ENCODE measurements around the gene RNF175. TPM values are rescaled to one million over a fixed set of nuclear protein-coding genes. Genes with fewer than 3 reads are reported as not detected.

RNF175 gene
- total RNA-seq, 2 donors from 2014 or later: not detected

DNA sequence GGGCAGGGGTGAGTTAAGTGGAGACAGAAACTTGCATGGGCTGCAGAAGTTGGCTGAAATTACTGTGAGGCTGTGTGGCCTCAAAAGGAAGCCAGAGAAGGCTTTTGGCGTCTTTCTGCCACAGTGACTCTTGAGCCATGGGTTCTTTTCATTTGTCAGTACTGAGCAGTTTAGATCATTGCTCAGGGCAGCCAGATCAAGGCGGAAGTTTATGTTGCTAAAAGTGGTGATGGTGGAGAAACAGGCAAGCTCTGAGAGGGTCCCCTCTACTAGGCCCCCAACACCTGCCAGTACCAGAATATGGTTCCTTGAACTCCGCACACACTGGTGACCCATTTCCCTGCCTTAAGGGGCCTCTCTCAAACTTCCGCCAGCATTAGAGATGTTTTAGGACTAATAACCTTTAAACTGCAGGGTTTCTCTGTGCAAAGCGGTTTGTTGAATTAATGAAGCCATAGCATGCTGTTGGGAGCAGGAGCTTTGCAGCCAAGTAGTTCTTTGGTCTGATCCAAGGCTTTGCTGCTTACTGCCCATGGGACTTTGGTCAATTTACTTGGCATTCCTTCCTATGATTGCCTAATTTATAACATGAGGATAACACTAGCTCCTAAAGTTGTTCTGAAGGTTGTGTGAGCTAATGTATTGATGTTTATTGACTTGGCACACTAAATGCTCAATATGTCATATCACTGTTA, 34.5 kb downstream of the RNF175 start:
- no peaks in the 10 kb centered on the region for H3K9me3 ChIP-seq
- no peak for ATAC-seq
- no peaks in the 10 kb centered on the region for H3K4me1 ChIP-seq
- no peaks in the 10 kb centered on the region for H3K36me3 ChIP-seq (replicated peaks in 1 of 2; ENCODE audit: insufficient read depth in 1 of 2, low read depth in 2 of 2)
- no peak overlapping the region for H3K4me3 ChIP-seq
- H3K27me3 ChIP-seq: no peaks in the 10 kb centered on the region
- no peak for TF ChIP-seq POLR2A (IDR thresholded peaks at IDR 0.05)
- TF ChIP-seq, protein P1, sequence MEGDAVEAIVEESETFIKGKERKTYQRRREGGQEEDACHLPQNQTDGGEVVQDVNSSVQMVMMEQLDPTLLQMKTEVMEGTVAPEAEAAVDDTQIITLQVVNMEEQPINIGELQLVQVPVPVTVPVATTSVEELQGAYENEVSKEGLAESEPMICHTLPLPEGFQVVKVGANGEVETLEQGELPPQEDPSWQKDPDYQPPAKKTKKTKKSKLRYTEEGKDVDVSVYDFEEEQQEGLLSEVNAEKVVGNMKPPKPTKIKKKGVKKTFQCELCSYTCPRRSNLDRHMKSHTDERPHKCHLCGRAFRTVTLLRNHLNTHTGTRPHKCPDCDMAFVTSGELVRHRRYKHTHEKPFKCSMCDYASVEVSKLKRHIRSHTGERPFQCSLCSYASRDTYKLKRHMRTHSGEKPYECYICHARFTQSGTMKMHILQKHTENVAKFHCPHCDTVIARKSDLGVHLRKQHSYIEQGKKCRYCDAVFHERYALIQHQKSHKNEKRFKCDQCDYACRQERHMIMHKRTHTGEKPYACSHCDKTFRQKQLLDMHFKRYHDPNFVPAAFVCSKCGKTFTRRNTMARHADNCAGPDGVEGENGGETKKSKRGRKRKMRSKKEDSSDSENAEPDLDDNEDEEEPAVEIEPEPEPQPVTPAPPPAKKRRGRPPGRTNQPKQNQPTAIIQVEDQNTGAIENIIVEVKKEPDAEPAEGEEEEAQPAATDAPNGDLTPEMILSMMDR (IDR thresholded peaks at IDR 0.05): no peak
- WGBS, 2 donors: 90 to 93% methylated on average over 5 of the region's 5 CpGs
- no peak for DNase-seq
- intact Hi-C loops (cut with DNase I): no loop called here
- H3K27ac ChIP-seq: no peak overlapping the region

DNA sequence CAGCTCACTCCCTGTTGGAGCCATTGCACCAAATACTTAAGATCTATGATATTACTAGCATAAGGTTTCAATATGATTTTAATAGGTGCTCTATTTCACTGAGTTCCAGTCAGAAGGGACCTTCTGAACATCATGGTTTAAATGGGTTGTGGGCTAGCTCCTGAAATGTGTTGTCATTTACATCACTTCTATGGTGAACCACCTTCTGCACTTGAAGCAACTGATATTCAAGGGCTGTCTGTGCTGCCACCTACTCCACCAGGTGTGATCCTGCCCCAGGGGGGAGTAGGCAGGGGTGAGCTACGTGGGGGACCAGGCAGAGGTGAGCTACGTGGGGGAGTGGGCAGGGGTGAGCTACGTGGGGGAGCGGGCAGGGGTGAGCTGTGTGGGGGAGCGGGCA, 35.2 kb downstream of the RNF175 start:
- Histone ChIP-seq H3K9me3 (no peaks in the 10 kb centered on the region), H3K27me3 (no peaks in the 10 kb centered on the region), H3K4me3 (no peak overlapping the region), H3K27ac (no peak overlapping the region), H3K36me3 (replicated peaks in 1 of 2; ENCODE audit: insufficient read depth in 1 of 2, low read depth in 2 of 2) (no peaks in the 10 kb centered on the region), H3K4me1 (no peaks in the 10 kb centered on the region)
- DNase-seq (no peak), ATAC-seq (no peak)
- intact Hi-C loops (cut with DNase I): no loop called here
- WGBS, 2 donors: 75 to 78% methylated on average over 5 of the region's 5 CpGs
- TF ChIP-seq, protein P1 (IDR thresholded peaks at IDR 0.05): no peak
- TF ChIP-seq POLR2A (IDR thresholded peaks at IDR 0.05): no peak

DNA sequence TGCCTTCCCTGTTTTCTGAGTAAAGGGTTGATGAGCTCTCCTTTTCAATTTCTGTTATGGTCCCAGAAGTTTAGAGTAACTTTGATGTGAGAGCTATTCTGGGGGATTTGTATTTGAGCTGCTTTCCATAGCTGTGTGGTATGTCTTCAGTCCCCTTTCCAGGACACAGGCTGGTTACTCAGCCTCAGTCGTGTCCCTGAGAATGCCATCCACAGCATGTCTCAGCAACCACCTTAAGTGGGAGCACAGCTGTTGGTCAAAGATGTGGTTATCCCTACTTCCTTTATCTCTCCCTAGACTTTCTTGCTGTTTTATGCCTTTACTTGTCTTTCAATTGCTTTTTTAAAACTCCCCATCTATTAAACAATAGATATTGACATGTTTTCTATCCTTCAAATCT, 37.8 kb downstream of the RNF175 start:
- Histone ChIP-seq H3K36me3 (replicated peaks in 1 of 2; ENCODE audit: insufficient read depth in 1 of 2, low read depth in 2 of 2) (no peaks in the 10 kb centered on the region), H3K27me3 (no peaks in the 10 kb centered on the region), H3K4me1 (no peaks in the 10 kb centered on the region), H3K4me3 (no peak overlapping the region), H3K27ac (no peak overlapping the region), H3K9me3 (no peaks in the 10 kb centered on the region)
- 52 to 68% methylated on average over 1 of the region's 1 CpG for WGBS, 2 donors
- ATAC-seq: no peak
- TF ChIP-seq, protein P1 (IDR thresholded peaks at IDR 0.05): no peak
- no peak for TF ChIP-seq POLR2A (IDR thresholded peaks at IDR 0.05)
- intact Hi-C loops (cut with DNase I): no loop called here
- no peak for DNase-seq

DNA sequence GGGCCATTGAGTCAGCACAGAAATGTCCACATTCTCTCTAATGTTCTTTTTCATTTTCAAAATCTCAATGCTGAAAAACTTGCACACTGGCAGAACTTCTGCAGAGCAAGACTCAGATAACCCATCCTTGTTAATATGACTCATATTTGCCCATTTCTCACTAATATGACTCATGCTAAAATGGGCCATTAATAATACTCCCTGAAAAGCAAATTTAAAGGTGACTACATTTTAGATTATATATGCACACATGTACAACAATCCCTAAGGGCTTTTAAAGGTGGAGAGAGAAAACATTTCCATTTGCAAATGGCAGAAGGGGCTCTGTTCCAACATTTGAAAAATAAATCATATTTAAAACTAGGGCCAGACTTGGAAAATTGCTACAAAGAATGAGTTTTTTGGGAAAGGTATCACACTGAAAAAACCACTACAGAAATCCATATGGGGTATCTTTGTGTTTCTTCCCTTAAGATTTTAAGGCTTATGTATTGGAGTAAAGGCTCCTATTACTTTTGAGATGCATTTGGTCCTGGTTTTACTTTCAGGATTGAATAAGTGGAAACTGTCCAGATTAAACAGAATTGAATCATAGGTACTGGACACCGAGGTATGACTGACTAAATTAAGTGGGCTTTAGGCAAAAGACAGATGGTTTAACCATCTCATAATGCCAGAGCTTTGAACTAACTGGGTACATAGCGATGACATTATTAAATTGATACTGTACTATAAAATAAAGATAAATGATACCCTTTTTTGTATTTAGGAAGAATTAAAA, 45.8 kb downstream of the RNF175 start:
- no peak for TF ChIP-seq POLR2A (IDR thresholded peaks at IDR 0.05)
- TF ChIP-seq, protein P1 (IDR thresholded peaks at IDR 0.05): no peak
- Histone ChIP-seq H3K27me3 (no peaks in the 10 kb centered on the region), H3K27ac (no peak overlapping the region), H3K4me1 (no peaks in the 10 kb centered on the region), H3K4me3 (no peak overlapping the region), H3K36me3 (replicated peaks in 1 of 2; ENCODE audit: insufficient read depth in 1 of 2, low read depth in 2 of 2) (no peaks in the 10 kb centered on the region), H3K9me3 (no peaks in the 10 kb centered on the region)
- ATAC-seq (no peak), DNase-seq (no peak)
- intact Hi-C loops (cut with DNase I): no loop called here
- 65 to 73% methylated on average over 2 of the region's 2 CpGs for WGBS, 2 donors
